Gastroesophageal sphincter (tissue), 4 donors: Measurements from ENCODE around the gene CEP89. TPM values are rescaled to one million over a fixed set of nuclear protein-coding genes. Genes with fewer than 3 reads are reported as not detected.

ENCODE experiments used
- ATAC-seq: fragments of 150-250 bp; one replicate; pipeline ENCODE4 v1.9.1; 2016; ENCODE audit warnings: mild to moderate bottlenecking, moderate library complexity
- H3K27ac ChIP-seq, 4 donors: fragments of 200-600 bp; sonication (generic) in 3 of 4; 1 replicate in 3 of 4; 2 replicates in 1 of 4; pipeline ENCODE4 v1.5.1; 2016 to 2019
- H3K27me3 ChIP-seq: fragments of 200-600 bp; sonication (generic); one replicate; pipeline ENCODE4 v1.5.1; 2019
- H3K36me3 ChIP-seq, 2 donors: fragments of 200-600 bp; sonication (generic); one replicate each; pipeline ENCODE4 v1.5.1; 2019; ENCODE audit warnings: control low read depth in 1 of 2
- H3K4me1 ChIP-seq, 3 donors: fragments of 200-600 bp; sonication (generic); 1 replicate in 2 of 3; 2 replicates in 1 of 3; pipeline ENCODE4 v1.5.1; 2016 to 2019; ENCODE audit warnings: control low read depth in 2 of 3
- H3K4me3 ChIP-seq, 2 donors: fragments of 200-600 bp; sonication (generic); one replicate each; pipeline ENCODE4 v1.5.1; 2019; ENCODE audit warnings: mild to moderate bottlenecking in 1 of 2, moderate library complexity in 1 of 2
- H3K9me3 ChIP-seq, 3 donors: fragments of 200-600 bp; sonication (generic); one replicate each; pipeline ENCODE4 v1.5.1; 2017 to 2019; ENCODE audit warnings: control low read depth in 2 of 3
- EP300 ChIP-seq: sonication (generic); formaldehyde crosslinking; IDR thresholded peaks from one replicate; pipeline ENCODE4 v1.6.1; 2017; ENCODE audit warnings: antibody characterized with exemption, mild to moderate bottlenecking
- POLR2A ChIP-seq, 2 donors: fragments of 450-650 bp; IDR thresholded peaks; one replicate each; pipeline ENCODE4 v1.6.1; 2017; ENCODE audit warnings: antibody characterized with exemption in 2 of 2, mild to moderate bottlenecking in 2 of 2, moderate library complexity in 1 of 2
- POLR2AphosphoS5 ChIP-seq: sonication (generic); formaldehyde crosslinking; IDR thresholded peaks from one replicate; pipeline ENCODE4 v1.6.1; 2017; ENCODE audit warnings: antibody characterized with exemption
- WGBS, 2 donors: methylation state at CpG; one replicate each; pipeline ENCODE4 v1.1.5; 2018; ENCODE audit warnings: low coverage in 1 of 2; 5-methylcytosine and 5-hydroxymethylcytosine counted together
- total RNA-seq, 4 donors: library from RNA; depleted of rRNA; stranded (reverse); fragments of >200 nt; gene quantifications; one replicate each; pipeline ENCODE4 v1.1.0, GENCODE V29; 2016
- TF ChIP-seq, protein P1 (sequence below), 4 experiments: fragments of 200-600 bp in 2 of 4; fragments of 450-650 bp in 2 of 4; sonication (generic) in 1 of 4; IDR thresholded peaks; one replicate each; pipeline ENCODE4 v1.5.1; 2017 to 2019; ENCODE audit warnings: antibody characterized with exemption in 4 of 4, mild to moderate bottlenecking in 2 of 4, moderate library complexity in 2 of 4

The CEP89 gene
- total RNA-seq, 4 donors from 2014 or later, result 14.8 to 21.9 (median 20.2) TPM

GRCh38 chr19:32877977-32878745 lies 93.6 kb downstream of the CEP89 start:
- H3K4me3 ChIP-seq, result no peak overlapping the region
- TF ChIP-seq POLR2AphosphoS5, result no peak
- TF ChIP-seq EP300, result no peak
- TF ChIP-seq, protein P1, sequence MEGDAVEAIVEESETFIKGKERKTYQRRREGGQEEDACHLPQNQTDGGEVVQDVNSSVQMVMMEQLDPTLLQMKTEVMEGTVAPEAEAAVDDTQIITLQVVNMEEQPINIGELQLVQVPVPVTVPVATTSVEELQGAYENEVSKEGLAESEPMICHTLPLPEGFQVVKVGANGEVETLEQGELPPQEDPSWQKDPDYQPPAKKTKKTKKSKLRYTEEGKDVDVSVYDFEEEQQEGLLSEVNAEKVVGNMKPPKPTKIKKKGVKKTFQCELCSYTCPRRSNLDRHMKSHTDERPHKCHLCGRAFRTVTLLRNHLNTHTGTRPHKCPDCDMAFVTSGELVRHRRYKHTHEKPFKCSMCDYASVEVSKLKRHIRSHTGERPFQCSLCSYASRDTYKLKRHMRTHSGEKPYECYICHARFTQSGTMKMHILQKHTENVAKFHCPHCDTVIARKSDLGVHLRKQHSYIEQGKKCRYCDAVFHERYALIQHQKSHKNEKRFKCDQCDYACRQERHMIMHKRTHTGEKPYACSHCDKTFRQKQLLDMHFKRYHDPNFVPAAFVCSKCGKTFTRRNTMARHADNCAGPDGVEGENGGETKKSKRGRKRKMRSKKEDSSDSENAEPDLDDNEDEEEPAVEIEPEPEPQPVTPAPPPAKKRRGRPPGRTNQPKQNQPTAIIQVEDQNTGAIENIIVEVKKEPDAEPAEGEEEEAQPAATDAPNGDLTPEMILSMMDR (IDR thresholded peaks at IDR 0.05), result no peak
- no peak for TF ChIP-seq POLR2A (IDR thresholded peaks at IDR 0.05)
- no peaks in the 10 kb centered on the region for H3K4me1 ChIP-seq
- 83 to 100% methylated on average over 2 to 10 of the region's 14 CpGs for WGBS, 2 donors
- H3K9me3 ChIP-seq, result no peaks in the 10 kb centered on the region
- peaks cover 0 to 65% of the 10 kb centered on the region in 2 donors for H3K36me3 ChIP-seq
- no peaks in the 10 kb centered on the region for H3K27me3 ChIP-seq
- no peak for ATAC-seq
- no peak overlapping the region for H3K27ac ChIP-seq

- Histone ChIP-seq H3K27ac (no peak overlapping the region), H3K36me3 (peaks cover 0 to 63% of the 10 kb centered on the region in 2 donors), H3K4me3 (no peak overlapping the region), H3K9me3 (no peaks in the 10 kb centered on the region), H3K4me1 (no peaks in the 10 kb centered on the region), H3K27me3 (no peaks in the 10 kb centered on the region)
- WGBS, 2 donors, result 100% methylated on average over 2 to 3 of the region's 9 CpGs
- no peak for ATAC-seq
- TF ChIP-seq POLR2AphosphoS5, result no peak
- no peak for TF ChIP-seq POLR2A (IDR thresholded peaks at IDR 0.05)
- TF ChIP-seq, protein P1 (IDR thresholded peaks at IDR 0.05), result no peak
- no peak for TF ChIP-seq EP300
These were observed 94.3 kb downstream of the CEP89 start for GRCh38 chr19:32877323-32877912.

GRCh38 chr19:32876919-32877285 lies 94.9 kb downstream of the CEP89 start:
- H3K36me3 ChIP-seq, result peaks cover 0 to 60% of the 10 kb centered on the region in 2 donors
- no peaks in the 10 kb centered on the region for H3K27me3 ChIP-seq
- WGBS, 2 donors, result 82% methylated on average over 9 to 12 of the region's 12 CpGs
- H3K9me3 ChIP-seq, result no peaks in the 10 kb centered on the region
- H3K4me1 ChIP-seq, result no peaks in the 10 kb centered on the region
- H3K27ac ChIP-seq, result no peak overlapping the region
- ATAC-seq, result no peak
- TF ChIP-seq EP300 (no peak), POLR2A (IDR thresholded peaks at IDR 0.05) (no peak), POLR2AphosphoS5 (no peak)
- TF ChIP-seq, protein P1 (IDR thresholded peaks at IDR 0.05), result no peak
- no peak overlapping the region for H3K4me3 ChIP-seq

DNA sequence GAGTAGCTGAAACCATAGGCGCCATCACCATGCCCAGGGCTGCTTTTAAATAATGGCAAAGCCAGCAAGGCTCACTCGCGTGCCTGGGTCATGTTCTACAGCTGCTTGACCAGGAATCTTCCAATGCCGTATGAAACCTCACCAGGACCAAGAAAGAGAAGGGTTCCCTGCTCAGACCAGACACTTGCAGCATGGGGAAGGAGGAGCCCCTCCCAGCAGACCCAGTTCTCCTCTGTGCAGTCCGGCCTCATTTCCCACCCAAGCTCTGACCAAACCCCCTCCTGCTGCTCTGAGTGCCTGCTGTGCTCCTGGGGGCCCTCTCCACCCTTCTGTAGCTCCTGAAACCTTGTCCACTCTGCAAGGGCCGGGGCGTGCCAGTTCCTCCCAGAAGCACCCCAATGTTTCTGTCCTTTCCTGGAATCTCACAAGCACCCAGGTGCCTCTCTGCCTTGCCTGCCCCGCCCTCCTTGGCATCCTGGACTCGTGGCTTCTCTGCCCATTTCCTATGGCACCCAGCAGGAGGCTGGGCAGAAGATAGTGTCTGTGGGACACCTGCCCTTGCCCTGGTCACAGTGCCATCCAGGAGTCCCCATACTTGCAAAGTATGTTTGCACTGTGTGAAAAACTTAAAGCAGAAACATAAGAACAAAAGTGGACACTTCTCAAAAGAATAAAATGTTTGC lies 95.4 kb downstream of the CEP89 start:
- Histone ChIP-seq H3K27ac (no peak overlapping the region), H3K9me3 (no peaks in the 10 kb centered on the region), H3K36me3 (peaks cover 0 to 55% of the 10 kb centered on the region in 2 donors), H3K4me1 (no peaks in the 10 kb centered on the region), H3K4me3 (no peak overlapping the region), H3K27me3 (no peaks in the 10 kb centered on the region)
- 75 to 100% methylated on average over 2 to 6 of the region's 9 CpGs for WGBS, 2 donors
- TF ChIP-seq, protein P1 (IDR thresholded peaks at IDR 0.05), result no peak
- no peak for ATAC-seq
